ENCODE data around the gene MANSC1.

MANSC1 gene

GRCh38 chr12:12349711-12350665 lies at the start of gene MANSC1:
MANSC1 (minus strand) TSS chr12:12350242; CDS start chr12:12343314, 6,928 bp downstream.
- DNase-seq: peak in 11 of 14 donors; percentile 20 to 69 (median 46)

- no peak for DNase-seq
These were observed 49.1 kb upstream of the MANSC1 start for GRCh38 chr12:12399161-12399560.

GRCh38 chr12:12398026-12398859 lies 48.2 kb upstream of the MANSC1 start:
- DNase-seq: peak in 1 of 14 donors; percentile 35

GRCh38 chr12:12397184-12397583 lies 47.1 kb upstream of the MANSC1 start:
- DNase-seq: no peak

- no peak for DNase-seq
These were observed 46.7 kb upstream of the MANSC1 start for GRCh38 chr12:12396694-12397093.

GRCh38 chr12:12393171-12393570 lies 43.1 kb upstream of the MANSC1 start:
- no peak for DNase-seq

- no peak for DNase-seq
These were observed 42.4 kb upstream of the MANSC1 start for GRCh38 chr12:12392413-12392812.

GRCh38 chr12:12387501-12387900 lies 37.5 kb upstream of the MANSC1 start:
- no peak for DNase-seq

GRCh38 chr12:12384571-12385340 lies 34.7 kb upstream of the MANSC1 start:
- peak in 1 of 14 donors; percentile 33 for DNase-seq

- DNase-seq: no peak
These were observed 31.9 kb upstream of the MANSC1 start for GRCh38 chr12:12381982-12382381.

- no peak for DNase-seq
These were observed 31.0 kb upstream of the MANSC1 start for GRCh38 chr12:12380949-12381593.

GRCh38 chr12:12379831-12380730 lies 30.0 kb upstream of the MANSC1 start:
- no peak for DNase-seq

- DNase-seq: no peak
These were observed 28.6 kb upstream of the MANSC1 start for GRCh38 chr12:12378616-12379015.

GRCh38 chr12:12376646-12377448 lies 26.8 kb upstream of the MANSC1 start:
- DNase-seq: peak in 1 of 14 donors; percentile 46

- DNase-seq: no peak
These were observed 23.1 kb upstream of the MANSC1 start for GRCh38 chr12:12372946-12373722.

GRCh38 chr12:12367482-12367998 lies 17.5 kb upstream of the MANSC1 start:
- DNase-seq: no peak

GRCh38 chr12:12366701-12367481 lies 16.8 kb upstream of the MANSC1 start:
- no peak for DNase-seq

GRCh38 chr12:12365931-12366431 lies 15.9 kb upstream of the MANSC1 start:
- peak in 7 of 14 donors; percentile 5 to 52 (median 26) for DNase-seq
